Measurements from ENCODE around the gene ECI1.

- TF ChIP-seq CTCF (conservative IDR thresholded peaks at IDR 0.05; ENCODE audit: low read length) (no peak), EZH2phosphoT487 (IDR thresholded peaks at IDR 0.05; ENCODE audit: borderline replicate concordance) (no peak)
Measured at GRCh38 chr16:2233046-2233775, 18.2 kb downstream of the ECI1 start.
